Keratinocyte (primary cell): Measurements from ENCODE around the gene CCM2.

Source experiments
- EZH2 ChIP-seq: IDR thresholded peaks from one replicate; pipeline ENCODE4 v1.6.1; 2012; ENCODE audit warnings: inconsistent platforms, mild to moderate bottlenecking, low read length, moderate library complexity
- TF ChIP-seq, protein P1 (sequence below), 3 experiments: IDR thresholded peaks in 1 of 3; conservative IDR thresholded peaks in 1 of 3; optimal IDR thresholded peaks in 1 of 3; 2 replicates in 2 of 3; 3 replicates in 1 of 3; pipeline versions ENCODE3 to v1.5.1; 2011; ENCODE audit warnings: low read length in 3 of 3, mild to moderate bottlenecking in 3 of 3, moderate library complexity in 2 of 3, control low read depth in 1 of 3, inconsistent platforms in 1 of 3; ENCODE audit not compliant: insufficient read depth in 2 of 3; ENCODE audit errors: extremely low read depth in 1 of 3

GRCh38 chr7:45072131-45073030 is 72.4 kb downstream of the CCM2 start:
- TF ChIP-seq, protein P1, sequence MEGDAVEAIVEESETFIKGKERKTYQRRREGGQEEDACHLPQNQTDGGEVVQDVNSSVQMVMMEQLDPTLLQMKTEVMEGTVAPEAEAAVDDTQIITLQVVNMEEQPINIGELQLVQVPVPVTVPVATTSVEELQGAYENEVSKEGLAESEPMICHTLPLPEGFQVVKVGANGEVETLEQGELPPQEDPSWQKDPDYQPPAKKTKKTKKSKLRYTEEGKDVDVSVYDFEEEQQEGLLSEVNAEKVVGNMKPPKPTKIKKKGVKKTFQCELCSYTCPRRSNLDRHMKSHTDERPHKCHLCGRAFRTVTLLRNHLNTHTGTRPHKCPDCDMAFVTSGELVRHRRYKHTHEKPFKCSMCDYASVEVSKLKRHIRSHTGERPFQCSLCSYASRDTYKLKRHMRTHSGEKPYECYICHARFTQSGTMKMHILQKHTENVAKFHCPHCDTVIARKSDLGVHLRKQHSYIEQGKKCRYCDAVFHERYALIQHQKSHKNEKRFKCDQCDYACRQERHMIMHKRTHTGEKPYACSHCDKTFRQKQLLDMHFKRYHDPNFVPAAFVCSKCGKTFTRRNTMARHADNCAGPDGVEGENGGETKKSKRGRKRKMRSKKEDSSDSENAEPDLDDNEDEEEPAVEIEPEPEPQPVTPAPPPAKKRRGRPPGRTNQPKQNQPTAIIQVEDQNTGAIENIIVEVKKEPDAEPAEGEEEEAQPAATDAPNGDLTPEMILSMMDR (optimal IDR thresholded peaks at IDR 0.05 in 1 of 3, IDR thresholded peaks at IDR 0.05 in 1 of 3, conservative IDR thresholded peaks at IDR 0.05 in 1 of 3; ENCODE audit: extremely low read depth in 1 of 3, insufficient read depth in 2 of 3, low read length in 3 of 3) = no peak
- no peak for TF ChIP-seq EZH2
